ENCODE data around the gene MAZ.
A peak's percentile ranks its signal among the peaks of the same experiment; 100 is the strongest.
"Not testable (repeated sequence)": the region's sequence is repeated elsewhere in the genome, so short reads cannot be mapped to it uniquely, and the experiment has no call there.

MAZ gene

GRCh38 chr16:29784157-29784556, 22.2 kb upstream of the MAZ start:
- TF ChIP-seq EZH2phosphoT487 (conservative IDR thresholded peaks at IDR 0.05; ENCODE audit: low read length): no peak
- no peak for TF ChIP-seq CTCF (IDR thresholded peaks at IDR 0.05; ENCODE audit: insufficient read depth, low read length, poor library complexity, severe bottlenecking)
- Histone ChIP-seq H3K27me3 (ENCODE audit: low read length) (no peaks in the 10 kb centered on the region), H3K4me2 (ENCODE audit: low read depth, low read length, poor library complexity, severe bottlenecking) (no peak overlapping the region), H2AFZ (ENCODE audit: low read depth, low read length, severe bottlenecking) (no peak overlapping the region), H4K20me1 (ENCODE audit: low read depth, low read length) (no peaks in the 10 kb centered on the region), H3K79me2 (ENCODE audit: insufficient read depth, low read length) (no peaks in the 10 kb centered on the region), H3K27ac (ENCODE audit: low read depth, low read length) (no peak overlapping the region), H3K36me3 (ENCODE audit: low read length) (no peaks in the 10 kb centered on the region), H3K9me3 (ENCODE audit: insufficient read depth, low read length) (no peaks in the 10 kb centered on the region), H3F3A (ENCODE audit: insufficient read depth) (peaks cover 4% of the 10 kb centered on the region; the same call in 1 of the 2 replicates), H3K9ac (ENCODE audit: low read length) (no peak overlapping the region), H3K9me2 (replicated peaks; ENCODE audit: insufficient read depth, low read length) (no peaks in the 10 kb centered on the region), H3K4me3 (ENCODE audit: insufficient read depth, low read length, poor library complexity, severe bottlenecking) (no peak overlapping the region)

GRCh38 chr16:29784901-29785500, 21.3 kb upstream of the MAZ start:
- Histone ChIP-seq H2AFZ (ENCODE audit: low read depth, low read length, severe bottlenecking) (peak overlapping the region; percentile 95), H3K79me2 (ENCODE audit: insufficient read depth, low read length) (no peaks in the 10 kb centered on the region), H3K27ac (ENCODE audit: low read depth, low read length) (no peak overlapping the region), H3K27me3 (ENCODE audit: low read length) (no peaks in the 10 kb centered on the region), H3K4me3 (ENCODE audit: insufficient read depth, low read length, poor library complexity, severe bottlenecking) (no peak overlapping the region), H3K36me3 (ENCODE audit: low read length) (no peaks in the 10 kb centered on the region), H3F3A (ENCODE audit: insufficient read depth) (peaks cover 4% of the 10 kb centered on the region; the same call in 1 of the 2 replicates), H3K9me3 (ENCODE audit: insufficient read depth, low read length) (no peaks in the 10 kb centered on the region), H3K9me2 (replicated peaks; ENCODE audit: insufficient read depth, low read length) (no peaks in the 10 kb centered on the region), H3K9ac (ENCODE audit: low read length) (no peak overlapping the region), H3K4me2 (ENCODE audit: low read depth, low read length, poor library complexity, severe bottlenecking) (peak overlapping the region; percentile 29), H4K20me1 (ENCODE audit: low read depth, low read length) (no peaks in the 10 kb centered on the region)
- TF ChIP-seq EZH2phosphoT487 (conservative IDR thresholded peaks at IDR 0.05; ENCODE audit: low read length): no peak
- TF ChIP-seq CTCF (IDR thresholded peaks at IDR 0.05; ENCODE audit: insufficient read depth, low read length, poor library complexity, severe bottlenecking): peak; percentile 68

- H2AFZ ChIP-seq (ENCODE audit: low read depth, low read length, severe bottlenecking); H3K9me2 ChIP-seq (replicated peaks; ENCODE audit: insufficient read depth, low read length): not testable (repeated sequence)
Observed at GRCh38 chr16:29787155-29787554, 19.2 kb upstream of the MAZ start.

GRCh38 chr16:29789775-29790182, 16.6 kb upstream of the MAZ start:
- peaks cover 7% of the 10 kb centered on the region; the same call in 1 of the 2 replicates for H3K36me3 ChIP-seq (ENCODE audit: low read length)
- peak overlapping the region; percentile 60 for H3K27ac ChIP-seq (ENCODE audit: low read depth, low read length)
- peaks cover 4% of the 10 kb centered on the region; the same call in 1 of the 2 replicates for H3F3A ChIP-seq (ENCODE audit: insufficient read depth)
- no peak for TF ChIP-seq CTCF (IDR thresholded peaks at IDR 0.05; ENCODE audit: insufficient read depth, low read length, poor library complexity, severe bottlenecking)
- peak overlapping the region; percentile 71 for H3K4me2 ChIP-seq (ENCODE audit: low read depth, low read length, poor library complexity, severe bottlenecking)
- no peaks in the 10 kb centered on the region for H3K9me3 ChIP-seq (ENCODE audit: insufficient read depth, low read length)
- peak overlapping the region; percentile 99 for H3K9ac ChIP-seq (ENCODE audit: low read length)
- H3K4me3 ChIP-seq (ENCODE audit: insufficient read depth, low read length, poor library complexity, severe bottlenecking): peak overlapping the region; percentile 67
- H3K79me2 ChIP-seq (ENCODE audit: insufficient read depth, low read length): peaks cover 42% of the 10 kb centered on the region
- peak overlapping the region; percentile 84 for H2AFZ ChIP-seq (ENCODE audit: low read depth, low read length, severe bottlenecking)
- H3K9me2 ChIP-seq (replicated peaks; ENCODE audit: insufficient read depth, low read length): no peaks in the 10 kb centered on the region
- H3K27me3 ChIP-seq (ENCODE audit: low read length): no peaks in the 10 kb centered on the region
- H4K20me1 ChIP-seq (ENCODE audit: low read depth, low read length): peaks cover 7% of the 10 kb centered on the region; the same call in 1 of the 2 replicates

More at GRCh38 chr16:29787155-29787554, 19.2 kb upstream of the MAZ start:
- not testable (repeated sequence) for H3K27me3 ChIP-seq (ENCODE audit: low read length); H4K20me1 ChIP-seq (ENCODE audit: low read depth, low read length); H3K9ac ChIP-seq (ENCODE audit: low read length); H3F3A ChIP-seq (ENCODE audit: insufficient read depth); H3K27ac ChIP-seq (ENCODE audit: low read depth, low read length); H3K4me3 ChIP-seq (ENCODE audit: insufficient read depth, low read length, poor library complexity, severe bottlenecking); H3K4me2 ChIP-seq (ENCODE audit: low read depth, low read length, poor library complexity, severe bottlenecking); H3K9me3 ChIP-seq (ENCODE audit: insufficient read depth, low read length); H3K36me3 ChIP-seq (ENCODE audit: low read length)
- H3K79me2 ChIP-seq (ENCODE audit: insufficient read depth, low read length): peaks cover 16% of the 10 kb centered on the region

Measured in SU-DHL-6 (cell line).